Brain microvascular endothelial cell (primary cell): ENCODE results near the gene GALNT8.

Experiments
- DNase-seq: peaks from one replicate; pipeline ENCODE4 v3.0.0-alpha.2; 2020
- H3K27ac ChIP-seq: fragments of 250-450 bp; sonication (Bioruptor Pico); 2 replicates; pipeline ENCODE4 v1.5.1; 2020; ENCODE audit warnings: mild to moderate bottlenecking, moderate library complexity
- H3K27me3 ChIP-seq: fragments of 250-450 bp; sonication (Bioruptor Pico); replicated peaks from 2 replicates; pipeline ENCODE4 v1.5.1; 2020; ENCODE audit warnings: mild to moderate bottlenecking
- H3K36me3 ChIP-seq: fragments of 250-450 bp; sonication (Bioruptor Pico); replicated peaks from 2 replicates; pipeline ENCODE4 v1.5.1; 2020; ENCODE audit warnings: mild to moderate bottlenecking
- H3K4me3 ChIP-seq: 2 replicates; pipeline ENCODE4 v1.5.1; 2011; ENCODE audit warnings: low read depth, mild to moderate bottlenecking, control low read depth, low read length, moderate library complexity
- in situ Hi-C: cut with HindIII; loops from 2 replicates; pipeline ENCODE4 v1.10.0; 2017; ENCODE audit warnings: low sequenced_read_pairs, low pct_ligation_motif_present
- TF ChIP-seq, protein P1 (sequence below): IDR thresholded peaks from 2 replicates; pipeline ENCODE4 v1.5.1; 2011; ENCODE audit warnings: low read depth, mild to moderate bottlenecking, moderate library complexity, low read length, control low read depth, inconsistent platforms; ENCODE audit errors: missing control alignments

The GALNT8 gene

DNA sequence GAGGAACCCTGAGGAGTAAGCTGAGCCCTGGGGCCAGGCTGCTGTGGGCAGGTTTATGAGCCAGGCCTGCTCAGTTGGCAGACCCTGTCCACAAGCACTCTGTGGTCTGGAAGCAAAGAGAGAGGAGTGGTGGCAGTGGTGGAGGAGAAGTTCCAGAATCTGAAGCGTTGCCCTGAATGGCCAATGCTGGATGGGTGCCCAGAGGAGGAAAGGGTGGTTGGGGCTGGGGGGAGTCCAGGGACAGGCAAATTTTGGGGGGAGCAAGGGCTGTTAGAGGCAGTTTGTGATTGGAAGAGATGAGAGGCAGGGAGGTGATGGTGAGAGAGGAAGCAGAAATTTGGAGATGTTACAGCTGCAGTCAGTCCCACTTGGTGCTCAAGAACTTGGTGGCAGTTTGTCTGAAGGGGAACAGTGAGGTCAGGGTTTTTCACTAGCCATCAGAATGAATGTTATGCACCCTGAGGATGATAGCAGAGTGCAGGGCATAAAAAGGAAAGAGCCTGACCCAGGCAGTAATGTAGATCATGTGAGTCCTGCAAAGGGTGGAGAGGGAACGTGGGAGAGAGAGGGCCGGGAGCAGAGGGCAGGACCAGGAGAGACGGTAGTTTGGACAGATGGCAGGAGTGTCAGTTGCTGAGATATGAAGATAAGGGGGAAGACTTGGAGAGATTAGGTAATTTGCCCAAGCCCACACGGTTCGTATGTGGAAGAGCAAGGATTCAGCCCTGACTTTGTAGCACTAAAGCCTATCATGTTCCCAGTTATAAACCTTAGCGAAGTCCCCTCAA is 51.2 kb downstream of the GALNT8 start:
- in situ Hi-C loops = no loop called here
- TF ChIP-seq, protein P1, sequence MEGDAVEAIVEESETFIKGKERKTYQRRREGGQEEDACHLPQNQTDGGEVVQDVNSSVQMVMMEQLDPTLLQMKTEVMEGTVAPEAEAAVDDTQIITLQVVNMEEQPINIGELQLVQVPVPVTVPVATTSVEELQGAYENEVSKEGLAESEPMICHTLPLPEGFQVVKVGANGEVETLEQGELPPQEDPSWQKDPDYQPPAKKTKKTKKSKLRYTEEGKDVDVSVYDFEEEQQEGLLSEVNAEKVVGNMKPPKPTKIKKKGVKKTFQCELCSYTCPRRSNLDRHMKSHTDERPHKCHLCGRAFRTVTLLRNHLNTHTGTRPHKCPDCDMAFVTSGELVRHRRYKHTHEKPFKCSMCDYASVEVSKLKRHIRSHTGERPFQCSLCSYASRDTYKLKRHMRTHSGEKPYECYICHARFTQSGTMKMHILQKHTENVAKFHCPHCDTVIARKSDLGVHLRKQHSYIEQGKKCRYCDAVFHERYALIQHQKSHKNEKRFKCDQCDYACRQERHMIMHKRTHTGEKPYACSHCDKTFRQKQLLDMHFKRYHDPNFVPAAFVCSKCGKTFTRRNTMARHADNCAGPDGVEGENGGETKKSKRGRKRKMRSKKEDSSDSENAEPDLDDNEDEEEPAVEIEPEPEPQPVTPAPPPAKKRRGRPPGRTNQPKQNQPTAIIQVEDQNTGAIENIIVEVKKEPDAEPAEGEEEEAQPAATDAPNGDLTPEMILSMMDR = no peak
- no peak overlapping the region for H3K4me3 ChIP-seq
- no peaks in the 10 kb centered on the region for H3K27me3 ChIP-seq
- H3K36me3 ChIP-seq = no peaks in the 10 kb centered on the region
- DNase-seq = no peak
- H3K27ac ChIP-seq = no peak overlapping the region

DNA sequence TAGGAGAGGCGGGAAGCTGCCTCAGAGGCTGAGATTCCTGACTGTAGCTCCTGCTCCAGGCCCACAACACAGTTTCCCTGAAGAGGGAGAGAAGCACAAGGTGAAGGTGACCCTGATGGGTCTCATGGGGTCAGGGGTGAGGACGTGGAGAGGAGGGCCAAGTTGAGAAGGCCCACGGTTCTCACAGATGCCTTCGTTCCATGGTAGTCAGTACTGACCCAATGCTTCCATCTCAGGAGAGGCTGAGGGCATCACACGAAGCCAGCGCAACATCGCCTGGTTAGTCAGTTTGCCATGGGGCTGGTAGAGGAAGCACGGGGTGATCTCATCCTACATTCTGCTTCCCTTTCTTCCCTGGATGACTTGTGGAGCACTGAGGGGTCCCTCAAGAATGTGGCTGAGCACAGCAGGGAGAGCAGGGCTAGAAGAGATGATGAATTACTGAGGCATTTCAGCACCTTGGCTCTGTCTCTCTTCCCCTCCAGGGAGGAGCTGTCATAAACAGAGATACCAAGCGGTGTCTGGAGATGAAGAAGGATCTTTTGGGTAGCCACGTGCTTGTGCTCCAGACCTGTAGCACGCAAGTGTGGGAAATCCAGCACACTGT is 51.9 kb downstream of the GALNT8 start:
- no peak overlapping the region for H3K4me3 ChIP-seq
- no peak for DNase-seq
- in situ Hi-C loops = no loop called here
- H3K36me3 ChIP-seq = no peaks in the 10 kb centered on the region
- TF ChIP-seq, protein P1 = no peak
- no peak overlapping the region for H3K27ac ChIP-seq
- no peaks in the 10 kb centered on the region for H3K27me3 ChIP-seq

DNA sequence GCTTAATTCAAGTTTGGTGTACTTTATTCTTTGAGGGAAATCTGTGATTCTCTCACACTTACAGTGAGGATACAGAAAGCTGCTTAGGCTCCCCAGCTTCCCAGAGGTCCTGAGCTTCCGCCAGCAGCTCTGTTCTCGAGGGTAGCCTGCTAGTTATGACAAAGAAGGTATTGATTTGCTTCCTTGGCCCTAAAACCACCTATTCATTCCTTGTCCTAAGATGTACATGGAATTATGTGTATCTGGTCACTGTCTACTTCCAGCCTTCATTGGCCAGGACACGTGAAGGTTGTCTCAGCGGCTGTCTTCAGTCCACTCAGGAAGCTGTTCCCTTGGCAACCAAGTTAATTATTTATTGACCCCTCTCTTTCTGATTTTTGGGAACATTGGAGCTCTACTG is 55.7 kb downstream of the GALNT8 start:
- Histone ChIP-seq H3K27me3 (no peaks in the 10 kb centered on the region), H3K27ac (no peak overlapping the region), H3K36me3 (no peaks in the 10 kb centered on the region), H3K4me3 (no peak overlapping the region)
- DNase-seq = no peak
- in situ Hi-C loops = no loop called here
- TF ChIP-seq, protein P1 = no peak

DNA sequence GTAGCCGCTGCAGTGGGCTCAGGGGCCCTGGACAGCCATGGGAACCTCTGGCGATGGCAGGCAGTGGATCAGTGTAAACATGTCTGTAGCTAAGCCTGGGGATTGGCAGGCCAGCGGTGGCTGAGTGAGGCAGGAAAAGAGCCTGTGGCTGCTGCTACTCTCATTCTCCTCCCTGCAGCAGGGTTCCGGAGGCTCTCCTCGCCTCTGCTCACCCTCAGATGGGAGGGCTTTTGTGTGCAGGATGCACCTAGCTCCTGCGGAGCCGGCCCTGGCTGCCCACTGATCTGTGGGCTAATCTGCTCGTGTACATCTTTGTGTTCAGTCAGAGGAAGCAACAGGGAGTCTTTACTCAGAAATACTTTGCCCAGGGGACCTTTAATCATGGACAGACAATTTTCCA is 59.5 kb downstream of the GALNT8 start:
- TF ChIP-seq, protein P1 = no peak
- H3K4me3 ChIP-seq = no peak overlapping the region
- no peaks in the 10 kb centered on the region for H3K27me3 ChIP-seq
- no peaks in the 10 kb centered on the region for H3K36me3 ChIP-seq
- no peak overlapping the region for H3K27ac ChIP-seq
- in situ Hi-C loops = no loop called here
- no peak for DNase-seq

DNA sequence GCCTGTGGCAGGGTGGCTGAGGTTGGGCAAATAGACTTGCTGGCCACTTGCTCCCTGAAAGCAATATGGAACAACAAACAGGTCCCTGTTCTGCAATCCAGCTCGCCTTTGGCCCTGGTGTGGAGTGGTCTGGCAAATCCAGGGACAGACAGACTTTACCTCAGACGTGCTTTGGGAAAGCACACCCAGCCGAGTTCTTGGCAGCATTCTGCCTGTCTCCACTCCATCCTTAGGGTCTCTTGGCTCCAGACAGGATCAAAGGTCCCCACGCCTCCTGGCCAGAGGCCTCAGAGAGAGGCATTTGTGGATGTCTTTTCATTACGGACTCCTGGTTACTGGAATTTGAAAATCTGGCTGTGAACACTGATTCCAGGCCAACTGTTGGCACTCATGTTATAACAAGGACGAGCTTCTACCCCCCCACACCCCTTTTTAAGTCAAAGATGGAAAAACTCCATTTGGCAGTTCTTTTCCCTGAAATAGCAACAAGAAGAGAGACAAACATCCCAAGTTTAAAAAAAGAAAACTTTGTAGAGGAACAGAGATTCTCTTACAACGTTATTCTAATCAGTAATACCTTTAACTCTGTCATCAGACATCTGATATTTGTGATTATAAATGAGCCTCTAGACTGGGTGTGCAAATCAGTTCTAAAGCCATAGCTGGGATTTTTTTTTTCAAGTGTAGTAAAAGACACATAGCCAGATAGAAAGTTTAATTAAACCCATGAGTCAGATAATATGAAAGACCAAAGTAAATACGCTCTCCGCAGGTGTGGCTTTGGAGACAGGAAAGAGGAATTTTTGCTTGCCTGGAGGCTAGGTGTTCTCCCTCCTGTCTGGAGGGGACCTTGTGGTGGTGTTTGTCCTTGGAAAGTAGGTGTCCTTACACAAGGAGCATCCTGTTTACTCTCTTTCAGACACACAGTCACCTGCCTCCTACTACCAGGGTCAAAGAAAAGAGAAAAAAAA is 60.7 kb downstream of the GALNT8 start:
- Histone ChIP-seq H3K27ac (no peak overlapping the region), H3K36me3 (no peaks in the 10 kb centered on the region), H3K4me3 (no peak overlapping the region), H3K27me3 (no peaks in the 10 kb centered on the region)
- in situ Hi-C loops = no loop called here
- DNase-seq = no peak
- TF ChIP-seq, protein P1 = no peak
